Epithelial cell of esophagus (primary cell): Measurements from ENCODE around the gene JDP2.
A peak's percentile ranks its signal among the peaks of the same experiment; 100 is the strongest.

ENCODE experiments used
- DNase-seq: peaks from one replicate; pipeline ENCODE4 v3.0.0; 2010; ENCODE audit warnings: low read depth
- H3K4me3 ChIP-seq: 2 replicates; pipeline ENCODE4 v1.5.1; 2011; ENCODE audit warnings: mild to moderate bottlenecking, low read length, control low read depth
- CTCF ChIP-seq: IDR thresholded peaks from 2 replicates; pipeline ENCODE4 v1.5.1; 2011; ENCODE audit warnings: low read depth, mild to moderate bottlenecking, low read length, control low read depth, inconsistent platforms; ENCODE audit not compliant: insufficient read depth; ENCODE audit errors: missing control alignments

Gene JDP2

GRCh38 chr14:75409316-75410205, 18.3 kb upstream of the JDP2 start:
- H3K4me3 ChIP-seq: no peak overlapping the region
- TF ChIP-seq CTCF: no peak
- no peak for DNase-seq

- no peak for DNase-seq
- no peak overlapping the region for H3K4me3 ChIP-seq
- no peak for TF ChIP-seq CTCF
Measured at GRCh38 chr14:75411214-75411540, 16.6 kb upstream of the JDP2 start.

- DNase-seq: no peak
- H3K4me3 ChIP-seq: no peak overlapping the region
- TF ChIP-seq CTCF: no peak
Measured at GRCh38 chr14:75413013-75413412, 14.8 kb upstream of the JDP2 start.

GRCh38 chr14:75417674-75418073, 10.1 kb upstream of the JDP2 start:
- no peak for DNase-seq

GRCh38 chr14:75418850-75419768, 8.7 kb upstream of the JDP2 start:
- H3K4me3 ChIP-seq: peak overlapping the region; percentile 17
- TF ChIP-seq CTCF: no peak
- peak; percentile 55 for DNase-seq

More at GRCh38 chr14:75417674-75418073, 10.1 kb upstream of the JDP2 start:
- H3K4me3 ChIP-seq: no peak overlapping the region
- no peak for TF ChIP-seq CTCF

- DNase-seq: peak; percentile 94
- H3K4me3 ChIP-seq: no peak overlapping the region
- no peak for TF ChIP-seq CTCF
Measured at GRCh38 chr14:75422169-75422568, 5.7 kb upstream of the JDP2 start.
